Activated naive CD4-positive, alpha-beta T cell treated with anti-CD3 and anti-CD28 coated beads, Interleukin-2, amount 50 U/mL, for 24 hours (primary cell): ENCODE measurements around the gene TRAP1.
"Not testable (repeated sequence)": the region's sequence is repeated elsewhere in the genome, so short reads cannot be mapped to it uniquely, and the experiment has no call there.

Source experiments
- H3K27ac Mint-ChIP-seq: one replicate; pipeline ENCODE4 v1.8.0; 2021; ENCODE audit warnings: mild to moderate bottlenecking, mixed read lengths
- H3K27me3 Mint-ChIP-seq: one replicate; pipeline ENCODE4 v1.8.0; 2021; ENCODE audit warnings: mixed read lengths
- H3K36me3 Mint-ChIP-seq: one replicate; pipeline ENCODE4 v1.8.0; 2021; ENCODE audit warnings: mixed read lengths
- H3K4me1 Mint-ChIP-seq: one replicate; pipeline ENCODE4 v1.8.0; 2021; ENCODE audit warnings: mixed read lengths
- H3K4me3 Mint-ChIP-seq: one replicate; pipeline ENCODE4 v1.8.0; 2021; ENCODE audit warnings: mild to moderate bottlenecking, mixed read lengths
- H3K9me3 Mint-ChIP-seq: one replicate; pipeline ENCODE4 v1.8.0; 2021; ENCODE audit warnings: mixed read lengths

TRAP1 gene

DNA sequence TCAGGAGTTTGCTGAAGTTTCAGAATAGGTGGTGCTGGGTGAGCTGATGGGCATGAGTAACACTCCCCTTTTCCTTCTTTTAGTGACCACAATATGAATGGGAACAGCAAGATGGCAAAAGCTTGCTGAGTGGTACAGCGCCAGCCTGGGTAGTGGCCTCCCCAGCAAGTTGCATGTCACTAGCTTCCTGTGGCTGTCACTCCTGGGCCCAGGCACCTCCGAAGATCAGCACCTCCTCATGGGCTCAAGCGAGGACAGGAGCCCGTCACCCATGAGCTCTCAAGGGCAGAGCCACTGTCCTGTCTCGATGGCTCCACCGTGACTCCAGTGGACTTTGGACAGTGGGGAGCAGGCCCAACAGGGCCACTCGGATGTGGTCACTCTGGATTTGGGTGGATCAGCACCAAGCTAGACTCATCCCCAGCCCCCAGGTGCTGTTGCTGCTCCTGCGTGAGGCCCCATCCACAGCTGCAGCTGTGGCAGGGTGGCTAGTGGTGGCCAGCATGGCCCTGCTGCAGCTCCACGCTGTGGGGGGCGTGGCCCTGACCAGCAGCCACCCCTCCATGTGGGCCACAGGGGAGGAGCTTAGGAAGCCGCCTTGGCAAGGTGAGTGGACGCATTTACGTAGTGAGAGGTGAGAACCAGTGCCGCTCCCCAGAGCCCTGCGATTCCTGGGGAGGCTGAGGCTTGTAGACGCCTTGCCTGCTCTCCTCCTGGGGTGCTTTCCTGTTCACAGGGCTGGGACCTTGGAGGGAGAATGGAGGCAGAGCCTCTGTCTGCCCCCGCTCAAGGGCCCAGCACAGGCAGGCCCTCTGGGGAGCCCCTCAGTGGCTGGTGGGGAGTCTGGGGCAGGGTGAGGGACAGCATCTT lies 76.5 kb downstream of the TRAP1 start:
- Mint-ChIP-seq H3K36me3 (no peaks in the 10 kb centered on the region), H3K27me3 (no peaks in the 10 kb centered on the region), H3K9me3 (no peaks in the 10 kb centered on the region), H3K4me1 (peaks cover 26% of the 10 kb centered on the region), H3K27ac (no peak overlapping the region), H3K4me3 (no peak overlapping the region)

- Mint-ChIP-seq H3K9me3 (no peaks in the 10 kb centered on the region), H3K4me3 (no peak overlapping the region), H3K4me1 (peaks cover 30% of the 10 kb centered on the region), H3K36me3 (no peaks in the 10 kb centered on the region), H3K27ac (no peak overlapping the region), H3K27me3 (no peaks in the 10 kb centered on the region)
Measured at GRCh38 chr16:3640207-3640606, 77.1 kb downstream of the TRAP1 start.

DNA sequence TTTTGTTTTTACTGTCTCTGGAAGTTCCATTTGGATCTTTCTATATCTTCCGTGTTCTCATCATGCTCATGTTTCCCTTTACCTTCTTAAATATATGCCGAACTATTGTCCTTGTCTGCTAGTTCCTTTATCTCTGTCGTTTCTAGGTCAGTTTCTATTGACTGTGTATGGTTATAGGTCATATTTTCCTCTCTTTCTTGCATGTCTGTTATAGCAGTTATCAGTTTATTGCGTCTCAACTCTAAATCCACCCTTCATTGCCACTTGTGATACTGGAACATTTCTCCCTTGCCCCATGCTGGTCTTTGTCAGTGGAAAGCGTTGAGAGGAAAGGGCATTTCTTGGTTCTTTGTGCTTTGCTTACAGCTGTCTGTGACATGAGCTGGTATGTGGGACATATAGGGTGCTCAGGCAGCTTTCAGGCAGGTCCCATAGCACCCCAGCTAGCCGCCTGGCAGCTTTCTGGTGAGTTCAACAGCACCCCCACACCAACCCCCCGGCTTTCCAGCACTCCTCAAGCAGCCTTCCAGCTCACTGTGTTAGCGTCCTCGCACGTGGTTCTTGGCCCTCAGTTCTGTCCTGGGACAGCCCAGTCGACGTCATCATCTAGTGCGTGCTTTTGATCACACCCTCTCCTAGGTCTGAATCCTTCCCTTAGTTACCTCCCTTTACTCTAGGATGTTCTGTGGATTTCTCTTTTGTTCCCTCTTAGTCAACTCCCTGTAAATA lies 78.2 kb downstream of the TRAP1 start:
- Mint-ChIP-seq H3K27ac (no peak overlapping the region), H3K9me3 (no peaks in the 10 kb centered on the region), H3K27me3 (no peaks in the 10 kb centered on the region), H3K36me3 (no peaks in the 10 kb centered on the region), H3K4me1 (peaks cover 30% of the 10 kb centered on the region), H3K4me3 (peak overlapping the region; percentile 6)

DNA sequence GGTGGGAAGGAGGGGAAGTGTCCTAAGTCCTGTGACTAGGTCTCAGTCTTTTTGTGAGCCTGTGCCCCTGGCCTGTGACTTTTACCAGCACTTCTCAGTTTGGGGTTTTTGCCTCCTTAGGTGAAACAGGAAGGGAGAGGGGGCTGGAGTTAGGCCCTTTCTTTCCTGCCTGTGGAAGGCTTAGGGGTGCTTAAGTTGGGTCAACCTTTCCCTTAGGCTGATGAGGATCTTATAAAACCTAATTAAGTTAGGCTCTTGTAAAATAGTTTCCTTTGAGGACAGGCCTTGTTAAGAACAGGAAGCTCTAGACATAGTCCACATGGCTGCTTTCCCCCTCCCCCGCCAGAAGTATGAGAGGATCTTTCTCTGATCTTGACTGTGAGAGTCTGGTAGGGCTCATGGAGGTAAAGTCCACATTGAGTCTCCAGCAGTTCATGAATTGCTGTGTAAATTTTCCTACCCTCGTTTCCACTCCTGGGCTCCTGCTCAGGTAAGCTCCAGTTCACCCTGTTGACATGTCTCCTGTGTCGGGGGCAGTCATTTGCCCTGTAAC lies 79.9 kb downstream of the TRAP1 start:
- H3K4me3 Mint-ChIP-seq, result peak overlapping the region; percentile 5
- H3K4me1 Mint-ChIP-seq, result peaks cover 34% of the 10 kb centered on the region
- no peaks in the 10 kb centered on the region for H3K9me3 Mint-ChIP-seq
- H3K36me3 Mint-ChIP-seq, result no peaks in the 10 kb centered on the region
- no peaks in the 10 kb centered on the region for H3K27me3 Mint-ChIP-seq
- H3K27ac Mint-ChIP-seq, result peak overlapping the region; percentile 78

GRCh38 chr16:3625911-3626732 lies 91.2 kb downstream of the TRAP1 start:
- no peaks in the 10 kb centered on the region for H3K27me3 Mint-ChIP-seq
- H3K9me3 Mint-ChIP-seq, result no peaks in the 10 kb centered on the region
- peaks cover 47% of the 10 kb centered on the region for H3K4me1 Mint-ChIP-seq
- H3K36me3 Mint-ChIP-seq, result no peaks in the 10 kb centered on the region
- peak overlapping the region; percentile 79 for H3K27ac Mint-ChIP-seq
- peak overlapping the region; percentile 37 for H3K4me3 Mint-ChIP-seq

DNA sequence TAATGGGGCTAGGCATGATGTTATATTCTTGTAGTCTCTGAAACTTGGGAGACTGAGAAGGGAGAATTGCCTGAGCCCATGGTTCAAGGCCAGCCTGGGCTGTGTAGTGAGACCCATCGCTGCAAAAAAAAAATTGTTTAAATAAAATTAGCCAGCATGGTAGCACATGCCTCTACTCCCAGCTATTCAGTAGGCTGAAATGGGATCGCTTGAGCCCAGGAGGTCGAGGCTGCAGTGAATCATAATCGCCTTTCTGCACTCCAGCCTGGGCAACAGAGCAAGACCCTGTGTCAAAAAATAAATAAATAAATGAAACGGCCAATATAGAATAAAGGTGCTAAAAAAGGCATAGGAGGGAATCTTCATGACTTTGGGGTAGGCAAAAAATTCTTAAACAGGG lies 92.0 kb downstream of the TRAP1 start:
- H3K27me3 Mint-ChIP-seq, result no peaks in the 10 kb centered on the region
- H3K9me3 Mint-ChIP-seq, result no peaks in the 10 kb centered on the region
- no peak overlapping the region for H3K4me3 Mint-ChIP-seq
- peaks cover 48% of the 10 kb centered on the region for H3K4me1 Mint-ChIP-seq
- H3K36me3 Mint-ChIP-seq, result no peaks in the 10 kb centered on the region
- no peak overlapping the region for H3K27ac Mint-ChIP-seq

DNA sequence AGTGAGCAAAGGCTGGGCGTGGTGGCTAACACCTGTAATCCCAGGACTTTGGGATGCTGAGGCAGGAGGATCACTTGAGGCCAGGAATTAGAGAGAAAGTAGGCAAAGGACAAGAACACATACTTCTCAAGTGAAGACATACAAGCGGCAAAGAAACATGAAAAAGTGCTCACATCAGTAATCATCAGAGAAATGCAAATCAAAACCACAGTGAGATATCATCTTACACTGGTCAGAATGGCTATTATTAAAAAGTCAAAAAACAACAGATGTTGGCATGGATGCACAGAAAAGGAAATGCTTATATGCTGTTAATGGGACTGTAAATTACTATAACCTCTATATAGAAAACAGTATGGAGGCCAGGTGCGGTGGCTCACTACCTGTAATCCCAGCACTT lies 93.7 kb downstream of the TRAP1 start:
- Mint-ChIP-seq H3K4me1 (peaks cover 45% of the 10 kb centered on the region), H3K27me3 (no peaks in the 10 kb centered on the region), H3K36me3 (no peaks in the 10 kb centered on the region), H3K9me3 (no peaks in the 10 kb centered on the region), H3K27ac (peak overlapping the region; percentile 38), H3K4me3 (no peak overlapping the region)

- peaks cover 2% of the 10 kb centered on the region for H3K36me3 Mint-ChIP-seq
- no peaks in the 10 kb centered on the region for H3K9me3 Mint-ChIP-seq
- no peaks in the 10 kb centered on the region for H3K27me3 Mint-ChIP-seq
- H3K4me3 Mint-ChIP-seq, result no peak overlapping the region
- no peak overlapping the region for H3K27ac Mint-ChIP-seq
- peaks cover 48% of the 10 kb centered on the region for H3K4me1 Mint-ChIP-seq
Measured at GRCh38 chr16:3618769-3619141, 98.6 kb downstream of the TRAP1 start.

- Mint-ChIP-seq H3K36me3 (peaks cover 2% of the 10 kb centered on the region), H3K4me1 (peaks cover 58% of the 10 kb centered on the region)
Measured at GRCh38 chr16:3612510-3613466, 104.5 kb downstream of the TRAP1 start.

DNA sequence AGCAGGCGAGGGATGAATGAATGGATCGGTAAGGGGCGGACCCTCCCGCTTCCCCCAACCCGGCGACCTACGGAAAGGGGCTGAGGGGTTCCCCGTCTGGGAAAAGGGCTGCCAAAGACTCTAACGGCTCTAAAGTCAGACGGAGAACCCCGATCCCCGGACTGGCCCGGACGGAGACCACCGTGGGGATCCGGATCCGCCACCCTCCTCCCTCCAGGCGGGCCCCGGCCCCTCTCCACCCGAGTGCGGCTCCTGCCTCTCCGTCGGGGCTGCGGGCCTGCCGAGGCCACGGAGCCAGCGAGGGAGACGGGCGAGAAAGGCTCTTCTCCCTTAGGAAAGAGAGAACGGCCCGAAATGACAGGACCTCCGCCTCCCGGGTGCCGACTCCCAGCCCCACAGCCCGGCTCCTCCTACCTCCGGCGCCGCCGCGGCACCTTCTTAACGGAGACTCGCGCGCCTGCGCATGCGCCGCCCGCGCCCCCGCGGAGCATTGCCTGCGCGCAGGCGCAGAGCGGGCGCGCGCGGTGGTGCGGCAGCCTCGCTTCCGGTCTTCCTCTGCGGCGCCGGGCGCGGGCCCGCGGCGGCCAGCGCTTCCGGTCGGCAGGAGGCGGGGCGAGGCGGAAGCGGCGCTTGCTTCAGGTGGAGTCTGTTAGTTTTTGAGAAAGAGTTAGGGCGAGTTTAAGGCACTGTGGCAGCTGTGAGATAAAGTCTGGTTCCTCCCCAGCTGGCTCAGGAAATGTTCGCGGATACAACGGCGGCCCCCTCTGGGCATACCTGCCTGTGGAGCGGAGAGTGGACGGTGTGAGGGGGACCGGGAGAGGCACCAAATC lies 106.0 kb downstream of the TRAP1 start, which contains the start of gene SLX4:
Gene SLX4 (minus strand): TSS at position 461 of the 830 bp plus-strand sequence. CDS start 2,642 bp downstream, outside the sequence.
- H3K4me3 Mint-ChIP-seq, result peak within 1 kb of the TSS; percentile 99
- H3K9me3 Mint-ChIP-seq, result no peaks in the 10 kb centered on the region
- H3K27me3 Mint-ChIP-seq, result no peaks in the 10 kb centered on the region
- no peaks in the 10 kb centered on the region for H3K36me3 Mint-ChIP-seq
- peaks cover 58% of the 10 kb centered on the region for H3K4me1 Mint-ChIP-seq
- H3K27ac Mint-ChIP-seq, result peak within 1 kb of the TSS; percentile 89

More at GRCh38 chr16:3612510-3613466, 104.5 kb downstream of the TRAP1 start:
- H3K27me3 Mint-ChIP-seq, result no peaks in the 10 kb centered on the region
- H3K4me3 Mint-ChIP-seq, result peak overlapping the region; percentile 99
- H3K27ac Mint-ChIP-seq, result peak overlapping the region; percentile 49
- no peaks in the 10 kb centered on the region for H3K9me3 Mint-ChIP-seq

GRCh38 chr16:3610698-3611145 lies 106.6 kb downstream of the TRAP1 start:
- Mint-ChIP-seq H3K4me1 (peaks cover 52% of the 10 kb centered on the region), H3K27ac (peak overlapping the region; percentile 83), H3K4me3 (peak overlapping the region; percentile 99), H3K27me3 (no peaks in the 10 kb centered on the region), H3K9me3 (no peaks in the 10 kb centered on the region), H3K36me3 (no peaks in the 10 kb centered on the region)

GRCh38 chr16:3609895-3610697 lies 107.2 kb downstream of the TRAP1 start:
- Mint-ChIP-seq H3K9me3 (no peaks in the 10 kb centered on the region), H3K4me1 (peaks cover 46% of the 10 kb centered on the region), H3K27ac (peak overlapping the region; percentile 83), H3K27me3 (no peaks in the 10 kb centered on the region), H3K36me3 (no peaks in the 10 kb centered on the region), H3K4me3 (peak overlapping the region; percentile 99)

DNA sequence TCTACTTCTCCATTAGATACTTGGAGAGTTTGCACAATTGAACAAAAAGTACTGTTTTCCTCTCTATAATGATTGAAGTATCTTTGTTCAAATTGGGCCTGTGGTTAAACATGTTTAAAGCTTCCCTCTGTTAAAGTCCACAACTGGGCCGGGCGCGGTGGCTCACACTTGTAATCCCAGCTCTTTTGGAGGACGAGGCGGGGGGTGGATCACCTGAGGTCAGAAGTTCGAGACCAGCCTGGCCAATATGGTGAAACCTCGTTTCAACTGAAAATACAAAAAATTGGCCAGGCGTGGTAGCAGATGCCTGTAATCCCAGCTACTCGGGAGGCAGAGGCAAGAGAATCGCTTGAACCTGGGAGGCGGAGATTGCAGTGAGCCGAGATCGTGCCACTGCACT lies 108.3 kb downstream of the TRAP1 start:
- H3K4me1 Mint-ChIP-seq, result peaks cover 36% of the 10 kb centered on the region
- H3K9me3 Mint-ChIP-seq, H3K4me3 Mint-ChIP-seq, H3K27me3 Mint-ChIP-seq, H3K36me3 Mint-ChIP-seq, H3K27ac Mint-ChIP-seq: not testable (repeated sequence)
